ENCODE data around the gene CASKIN1. TPM values are rescaled to one million over a fixed set of nuclear protein-coding genes. Genes with fewer than 3 reads are reported as not detected.

Gene CASKIN1
- total RNA-seq, 2 donors from 2014 or later, result 8.2 to 9.7 TPM

- Mint-ChIP-seq H3K27me3 (ENCODE audit: insufficient read depth) (peaks cover 6% of the 10 kb centered on the region), H3K27ac (peak overlapping the region; percentile 28), H3K9me3 (peaks cover 5% of the 10 kb centered on the region), H3K4me1 (peaks cover 6% of the 10 kb centered on the region), H3K36me3 (ENCODE audit: low read depth) (peaks cover 29% of the 10 kb centered on the region), H3K4me3 (peak overlapping the region; percentile 26)
- no peak for TF ChIP-seq CTCF (conservative IDR thresholded peaks at IDR 0.05)
- peaks cover 25% of the 10 kb centered on the region for H3K36me3 ChIP-seq (ENCODE audit: control insufficient read depth, insufficient read depth, low read length)
- DNase-seq, result no peak
- 91 to 97% methylated on average over 5 to 9 of the region's 9 CpGs for WGBS, 2 experiments (ENCODE audit: insufficient coverage in 1 of 2, insufficient read length in 1 of 2)
- H3K4me3 ChIP-seq (ENCODE audit: low read length), result no peak overlapping the region
- no peak overlapping the region for H3K9ac ChIP-seq (ENCODE audit: extremely low read depth, low read length, poor library complexity, severe bottlenecking)
- H3K27me3 ChIP-seq (ENCODE audit: control insufficient read depth, insufficient read depth, low read length, poor library complexity, severe bottlenecking), result no peaks in the 10 kb centered on the region
- H3K4me1 ChIP-seq (ENCODE audit: control insufficient read depth, insufficient read depth, low read length), result no peaks in the 10 kb centered on the region
- H3K9me3 ChIP-seq (ENCODE audit: control insufficient read depth, low read length), result no peaks in the 10 kb centered on the region
- H3K27ac ChIP-seq (ENCODE audit: low read depth, low read length), result no peak overlapping the region
Measured at GRCh38 chr16:2207872-2208271, 11.5 kb upstream of the CASKIN1 start.

GRCh38 chr16:2206780-2207433 lies 10.5 kb upstream of the CASKIN1 start:
- Mint-ChIP-seq H3K4me3 (peak overlapping the region; percentile 68), H3K27ac (no peak overlapping the region), H3K27me3 (ENCODE audit: insufficient read depth) (peaks cover 14% of the 10 kb centered on the region), H3K36me3 (ENCODE audit: low read depth) (peaks cover 21% of the 10 kb centered on the region), H3K4me1 (peaks cover 2% of the 10 kb centered on the region), H3K9me3 (peaks cover 5% of the 10 kb centered on the region)
- Histone ChIP-seq H3K27me3 (ENCODE audit: control insufficient read depth, insufficient read depth, low read length, poor library complexity, severe bottlenecking) (no peaks in the 10 kb centered on the region), H3K9me3 (ENCODE audit: control insufficient read depth, low read length) (no peaks in the 10 kb centered on the region), H3K4me1 (ENCODE audit: control insufficient read depth, insufficient read depth, low read length) (no peaks in the 10 kb centered on the region), H3K9ac (ENCODE audit: extremely low read depth, low read length, poor library complexity, severe bottlenecking) (no peak overlapping the region), H3K36me3 (ENCODE audit: control insufficient read depth, insufficient read depth, low read length) (peaks cover 17% of the 10 kb centered on the region), H3K4me3 (ENCODE audit: low read length) (no peak overlapping the region), H3K27ac (ENCODE audit: low read depth, low read length) (no peak overlapping the region)
- no peak for DNase-seq
- TF ChIP-seq CTCF (conservative IDR thresholded peaks at IDR 0.05), result no peak
- WGBS, 2 experiments (ENCODE audit: insufficient coverage in 1 of 2, insufficient read length in 1 of 2), result 94 to 97% methylated on average over 17 to 23 of the region's 23 CpGs

GRCh38 chr16:2206420-2206779 lies 10.0 kb upstream of the CASKIN1 start:
- Mint-ChIP-seq H3K4me3 (peak overlapping the region; percentile 68), H3K36me3 (ENCODE audit: low read depth) (peaks cover 21% of the 10 kb centered on the region), H3K27ac (peak overlapping the region; percentile 64), H3K9me3 (peaks cover 5% of the 10 kb centered on the region), H3K4me1 (peaks cover 2% of the 10 kb centered on the region), H3K27me3 (ENCODE audit: insufficient read depth) (peaks cover 19% of the 10 kb centered on the region)
- Histone ChIP-seq H3K36me3 (ENCODE audit: control insufficient read depth, insufficient read depth, low read length) (peaks cover 15% of the 10 kb centered on the region), H3K9me3 (ENCODE audit: control insufficient read depth, low read length) (no peaks in the 10 kb centered on the region), H3K27me3 (ENCODE audit: control insufficient read depth, insufficient read depth, low read length, poor library complexity, severe bottlenecking) (no peaks in the 10 kb centered on the region), H3K27ac (ENCODE audit: low read depth, low read length) (no peak overlapping the region), H3K4me1 (ENCODE audit: control insufficient read depth, insufficient read depth, low read length) (no peaks in the 10 kb centered on the region), H3K4me3 (ENCODE audit: low read length) (peak overlapping the region; percentile 90), H3K9ac (ENCODE audit: extremely low read depth, low read length, poor library complexity, severe bottlenecking) (peak overlapping the region; percentile 15)
- DNase-seq, result no peak
- TF ChIP-seq CTCF (conservative IDR thresholded peaks at IDR 0.05), result no peak
- 83 to 94% methylated on average over 6 to 18 of the region's 18 CpGs for whole genome bisulfite sequencing, 2 experiments (ENCODE audit: insufficient coverage in 1 of 2, insufficient read length in 1 of 2)
